GM19035 (cell line): ENCODE measurements around the gene RMND1.
A peak's percentile ranks its signal among the peaks of the same experiment; 100 is the strongest.
"Not testable (repeated sequence)": the region's sequence is repeated elsewhere in the genome, so short reads cannot be mapped to it uniquely, and the experiment has no call there.

ENCODE experiments used
- ATAC-seq: cut with Tn5 transposase; IDR thresholded peaks from one replicate; pipeline ENCODE4 v1.9.1; 2021; ENCODE audit not compliant: unreplicated experiment

RMND1 gene

GRCh38 chr6:151388236-151388635, 63.7 kb downstream of the RMND1 start:
- ATAC-seq, result no peak

DNA sequence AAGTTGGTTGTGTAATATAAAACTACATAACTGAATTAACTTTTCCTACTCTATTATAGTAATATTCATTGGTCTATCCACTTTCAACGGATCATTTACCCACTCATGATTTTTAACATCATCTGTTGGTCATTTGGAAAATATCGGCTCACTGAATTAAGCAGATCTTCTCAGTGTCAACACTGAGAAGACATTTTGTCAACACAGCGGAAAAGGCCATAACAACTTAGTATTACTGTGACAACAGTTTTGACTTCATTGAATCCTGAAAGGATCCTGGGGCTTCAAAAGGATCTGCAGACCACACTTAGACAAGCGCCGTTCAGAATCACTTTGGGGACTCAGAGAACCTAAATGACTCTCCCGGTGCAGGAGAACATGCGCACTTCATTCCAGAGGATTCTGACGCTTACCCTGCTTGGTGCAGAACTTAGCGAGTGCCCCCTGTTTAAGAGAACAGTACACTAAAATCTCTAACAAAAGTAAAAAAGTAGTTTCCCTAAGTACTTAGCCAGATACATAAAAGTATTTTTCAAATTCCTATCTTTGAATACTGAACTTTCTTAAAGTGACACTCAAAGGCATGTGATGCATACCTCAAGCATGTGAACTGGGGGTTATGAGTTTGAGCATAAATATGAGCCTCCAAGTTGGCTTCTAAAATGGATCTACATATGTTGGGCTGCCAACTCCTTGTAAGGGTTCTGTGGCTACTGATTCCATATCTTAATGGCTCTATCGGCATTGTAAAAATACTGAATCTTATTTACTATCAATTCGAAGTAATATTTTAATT, 64.6 kb downstream of the RMND1 start:
- ATAC-seq, result no peak

DNA sequence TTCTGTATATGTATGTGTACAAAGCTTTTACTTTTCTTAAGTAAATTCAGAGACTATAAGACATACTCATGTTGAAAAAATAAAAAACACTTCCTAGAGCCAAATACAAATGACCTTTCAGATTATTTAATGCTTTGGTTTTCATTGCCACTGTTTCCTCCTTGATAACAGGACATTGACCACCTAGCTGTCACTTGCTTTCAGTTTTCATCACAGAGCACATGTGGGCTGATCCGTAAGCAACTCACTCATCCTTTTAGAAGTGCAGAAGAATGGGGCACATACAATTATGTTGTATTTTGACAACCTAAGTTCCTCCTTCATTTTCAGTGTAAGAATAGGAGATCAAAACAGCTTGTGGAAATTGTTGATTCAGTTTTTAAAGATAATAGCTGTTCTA, 66.7 kb downstream of the RMND1 start:
- no peak for ATAC-seq

GRCh38 chr6:151384151-151384550, 67.8 kb downstream of the RMND1 start:
- ATAC-seq, result no peak

DNA sequence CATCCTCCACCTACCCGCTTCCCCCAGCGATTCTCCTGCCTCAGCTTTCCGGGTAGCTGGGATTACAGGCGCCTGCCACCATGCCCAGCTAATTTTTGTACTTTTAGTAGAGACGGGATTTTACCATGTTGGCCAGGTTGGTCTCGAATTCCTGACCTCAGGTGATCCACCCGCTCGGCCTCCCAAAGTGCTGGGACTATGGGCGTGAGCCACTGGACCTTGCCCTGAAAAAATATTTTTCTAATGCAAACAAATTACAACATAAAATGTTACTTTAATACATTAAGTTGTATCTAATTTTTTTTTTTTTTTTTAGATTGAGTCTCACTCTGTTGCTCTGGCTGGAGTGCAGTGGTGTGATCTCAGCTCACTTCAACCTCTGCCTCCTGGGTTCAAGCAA, 69.3 kb downstream of the RMND1 start:
- ATAC-seq, result not testable (repeated sequence)

- ATAC-seq, result no peak
These were observed 70.2 kb downstream of the RMND1 start for GRCh38 chr6:151381722-151382121.

DNA sequence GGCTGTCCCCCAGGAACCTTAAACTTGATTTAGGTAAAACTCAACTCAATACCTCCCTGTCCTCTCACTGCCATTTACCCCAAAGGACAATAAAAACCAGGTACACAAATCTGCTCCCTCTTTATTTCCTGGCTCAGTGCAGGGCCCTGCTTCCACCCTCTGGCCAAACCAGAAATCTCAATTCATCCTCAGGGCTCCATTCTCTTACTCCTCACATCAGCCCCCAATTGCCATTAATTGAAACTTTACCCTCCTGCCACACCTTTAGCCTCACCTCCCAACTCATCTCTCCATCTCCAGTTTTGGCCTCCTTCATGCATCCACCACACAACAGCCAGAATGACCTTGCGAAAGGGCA, 71.1 kb downstream of the RMND1 start:
- no peak for ATAC-seq

DNA sequence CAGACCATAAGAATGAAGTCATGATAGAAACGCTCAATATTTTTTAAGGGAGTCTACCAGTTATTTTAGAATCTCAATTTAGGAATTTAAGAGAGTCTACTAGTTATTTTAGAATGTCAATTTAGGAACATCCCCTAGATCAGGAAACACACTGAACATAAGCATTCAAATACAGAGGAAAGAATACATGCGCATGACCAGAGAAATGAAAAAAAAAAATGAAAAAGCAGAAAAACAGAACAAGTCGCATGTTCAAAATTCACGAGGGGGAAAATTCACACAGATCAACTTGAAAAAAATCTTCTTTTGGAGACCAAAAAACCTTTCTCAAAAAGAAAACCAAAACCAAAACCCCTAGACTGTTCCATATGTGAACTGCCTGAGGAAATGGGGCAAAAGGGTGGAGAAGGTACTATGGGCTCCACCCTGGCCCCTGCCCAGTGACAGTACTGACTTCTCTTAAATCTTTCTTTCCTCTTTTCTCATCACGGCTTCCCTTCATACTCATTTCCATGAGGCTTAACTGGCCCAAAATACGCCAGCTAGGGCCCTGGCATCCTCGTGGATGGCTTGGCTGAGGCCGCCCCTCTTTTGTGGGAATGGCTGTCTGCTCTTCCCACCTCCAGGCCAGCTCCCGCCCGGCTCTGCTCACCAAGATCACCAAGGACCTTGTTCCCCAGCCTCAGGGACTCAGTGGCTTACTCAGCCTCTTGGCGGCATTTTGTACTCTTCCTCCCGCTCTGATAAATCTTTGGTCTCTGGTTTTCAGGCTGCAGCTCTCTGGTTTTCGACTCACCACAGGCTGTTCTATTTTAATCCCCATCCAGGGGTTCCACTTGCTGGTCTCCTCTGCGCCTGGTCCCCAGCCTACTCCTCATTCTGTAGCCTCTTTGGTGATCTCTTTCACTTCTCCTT, 71.7 kb downstream of the RMND1 start:
- ATAC-seq, result peak; percentile 59

DNA sequence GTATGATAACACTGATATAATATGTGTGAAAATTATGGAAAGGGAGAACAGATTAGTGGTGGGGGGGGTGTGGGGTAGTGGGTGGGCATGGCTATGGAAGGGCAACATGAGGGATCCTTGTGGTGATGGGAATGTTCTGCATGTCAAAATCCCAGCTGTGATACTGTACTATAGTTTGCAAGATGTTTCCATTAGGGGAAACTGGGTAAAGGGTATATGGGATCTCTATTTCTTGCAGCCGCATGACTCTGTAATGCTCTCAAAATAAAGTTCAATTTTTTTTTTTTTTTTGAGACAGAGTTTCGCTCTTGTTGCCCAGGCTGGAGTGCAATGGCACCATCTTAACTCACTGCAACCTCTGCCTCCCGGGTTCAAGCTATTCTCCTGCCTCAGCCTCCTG, 74.8 kb downstream of the RMND1 start:
- no peak for ATAC-seq

GRCh38 chr6:151376440-151376839, 75.5 kb downstream of the RMND1 start:
- no peak for ATAC-seq

DNA sequence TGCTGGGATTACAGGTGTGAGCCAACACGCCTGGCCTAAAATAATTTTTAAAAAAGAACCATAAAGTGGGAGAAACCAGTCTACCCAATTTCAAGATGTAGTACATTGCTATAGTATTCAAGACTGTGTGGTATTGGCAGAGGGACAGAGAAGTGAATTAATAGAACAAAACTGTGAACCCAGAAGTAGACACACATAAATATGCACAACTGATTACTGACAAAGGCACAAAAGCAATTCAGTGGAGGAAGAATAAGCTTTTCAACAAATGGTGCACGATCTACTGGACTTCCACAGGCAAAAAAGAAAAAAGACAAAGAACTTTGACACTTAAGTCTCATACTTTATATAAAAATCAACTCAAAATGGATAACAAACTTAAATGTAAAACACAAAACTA, 76.1 kb downstream of the RMND1 start:
- ATAC-seq, result no peak

GRCh38 chr6:151374036-151374683, 77.8 kb downstream of the RMND1 start:
- no peak for ATAC-seq

DNA sequence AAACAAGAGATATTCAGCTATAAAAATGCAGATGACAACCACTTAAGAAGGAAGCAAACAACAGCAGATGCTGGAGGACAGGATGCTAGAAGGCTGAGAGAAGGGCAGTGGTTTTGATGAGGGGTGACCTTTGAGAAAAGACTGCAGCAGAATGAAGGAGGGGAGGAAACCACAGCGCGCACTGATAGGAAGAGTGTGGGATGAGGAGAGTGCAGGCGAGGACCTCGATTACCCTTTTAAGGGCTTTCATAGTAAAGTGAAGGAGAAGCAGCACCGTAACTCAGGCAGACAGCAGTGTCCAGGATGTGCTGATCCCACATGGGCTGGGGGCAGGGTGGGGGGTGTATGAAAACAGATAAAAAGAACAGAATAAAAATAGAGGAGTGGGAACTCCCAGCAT, 79.8 kb downstream of the RMND1 start:
- no peak for ATAC-seq

GRCh38 chr6:151370509-151371078, 81.3 kb downstream of the RMND1 start:
- ATAC-seq, result no peak

- ATAC-seq, result no peak
These were observed 86.7 kb downstream of the RMND1 start for GRCh38 chr6:151365233-151365632.

DNA sequence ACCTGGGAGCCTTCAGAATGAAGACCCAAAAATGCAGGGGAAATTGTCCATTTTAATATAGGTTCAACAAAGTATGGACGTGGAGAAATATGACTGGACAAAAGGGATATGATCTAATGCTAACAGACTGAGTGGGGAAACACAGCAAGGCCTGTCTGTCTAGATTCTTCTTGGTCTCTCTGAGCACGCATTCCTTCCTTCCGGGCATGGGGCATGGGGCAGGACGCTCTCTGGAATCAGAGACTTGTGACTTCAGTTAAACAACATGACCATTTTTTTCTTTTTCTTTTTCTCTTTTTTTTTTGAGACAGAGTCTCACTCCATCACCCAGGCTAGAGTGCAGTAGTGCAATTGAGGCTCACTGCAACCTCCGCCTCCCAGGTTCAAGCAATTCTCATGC, 92.4 kb downstream of the RMND1 start:
- ATAC-seq, result no peak

- no peak for ATAC-seq
These were observed 93.5 kb downstream of the RMND1 start for GRCh38 chr6:151358475-151358874.

DNA sequence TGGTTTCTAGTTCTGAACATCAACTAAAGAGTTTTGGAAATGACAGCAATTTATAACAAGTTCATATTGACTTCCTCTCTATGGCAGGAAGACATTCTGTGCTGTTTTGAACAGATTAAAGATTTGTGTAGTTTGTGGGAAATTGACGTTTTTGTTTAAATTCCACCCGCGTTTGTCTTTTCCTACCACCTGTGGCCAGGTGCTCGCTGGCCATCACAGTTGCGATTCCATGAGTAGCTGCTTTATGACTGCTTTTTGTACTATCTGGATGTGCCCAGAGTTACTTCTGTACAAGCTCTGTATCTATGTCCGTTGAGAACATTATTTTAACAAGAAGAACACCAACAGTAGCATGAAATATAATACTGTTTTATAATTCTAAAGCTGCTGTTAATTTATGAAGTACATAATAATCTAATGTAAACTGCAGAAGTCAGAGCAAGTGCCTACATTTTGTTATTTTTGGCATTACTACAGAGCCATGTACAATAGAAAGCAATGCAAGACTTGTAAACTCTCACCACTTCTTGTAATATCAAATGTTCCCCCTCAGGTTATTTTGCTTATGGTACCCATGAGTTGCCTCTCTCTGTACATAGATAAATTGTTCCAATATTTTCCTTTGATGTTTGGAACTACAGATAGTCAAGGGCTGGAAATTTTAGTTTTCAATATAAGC, 94.0 kb downstream of the RMND1 start:
- ATAC-seq, result no peak

- ATAC-seq, result not testable (repeated sequence)
These were observed 94.9 kb downstream of the RMND1 start for GRCh38 chr6:151356983-151357382.
